OCI-LY1 (cell line): ENCODE measurements around the gene ZNF322.

Source experiments
- EZH2 ChIP-seq: fragments of 200-600 bp; sonication (generic), shearing (Covaris generic); IDR thresholded peaks from 2 replicates; pipeline ENCODE4 v1.8.0; 2017; ENCODE audit warnings: borderline replicate concordance, mixed run types, mild to moderate bottlenecking, antibody characterized with exemption, low read length, moderate library complexity, mixed read lengths
- TF ChIP-seq, protein P1 (sequence below): fragments of 200-600 bp; sonication (generic), shearing (Covaris generic); IDR thresholded peaks from 2 replicates; pipeline ENCODE4 v1.5.1; 2017; ENCODE audit warnings: mild to moderate bottlenecking, antibody characterized with exemption, low read length, moderate library complexity, mixed read lengths

DNA sequence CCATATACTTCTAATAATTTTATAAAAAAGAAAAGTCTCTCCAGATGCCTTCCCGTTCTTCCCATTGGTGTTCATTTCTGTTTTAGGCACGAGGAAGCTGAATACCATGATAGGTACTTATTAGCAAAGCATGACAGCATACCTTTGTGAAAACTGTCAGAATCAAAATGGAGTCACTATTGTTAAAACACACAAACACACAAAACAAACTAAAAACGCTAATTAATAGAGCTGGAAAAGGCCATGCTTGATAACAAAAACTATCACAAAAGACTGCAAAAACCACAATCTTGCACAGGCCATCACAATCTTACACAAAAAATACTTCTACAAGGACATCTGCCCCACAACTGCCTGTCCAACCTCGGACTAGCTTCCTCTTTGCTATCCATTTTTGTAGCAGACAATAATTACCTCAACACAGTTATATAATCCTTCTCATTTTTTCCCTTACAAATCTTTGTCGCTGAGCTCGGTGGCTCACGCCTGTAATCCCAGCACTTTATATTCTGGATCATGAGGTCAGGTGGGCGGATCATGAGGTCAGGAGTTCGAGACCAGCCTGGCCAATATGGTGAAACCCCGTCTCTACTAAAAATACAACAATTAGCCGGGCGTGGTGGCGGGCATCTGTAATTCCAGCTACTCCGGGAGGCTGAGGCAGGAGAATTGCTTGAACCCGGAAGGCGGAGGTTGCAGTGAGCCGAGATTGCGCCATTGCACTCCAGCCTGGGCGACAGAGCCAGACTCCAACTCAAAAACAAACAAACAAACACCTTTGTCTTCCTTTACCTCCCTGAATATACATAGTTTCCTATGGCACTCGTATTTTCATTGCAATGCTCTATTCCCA is 66.0 kb downstream of the ZNF322 start:
- TF ChIP-seq, protein P1, sequence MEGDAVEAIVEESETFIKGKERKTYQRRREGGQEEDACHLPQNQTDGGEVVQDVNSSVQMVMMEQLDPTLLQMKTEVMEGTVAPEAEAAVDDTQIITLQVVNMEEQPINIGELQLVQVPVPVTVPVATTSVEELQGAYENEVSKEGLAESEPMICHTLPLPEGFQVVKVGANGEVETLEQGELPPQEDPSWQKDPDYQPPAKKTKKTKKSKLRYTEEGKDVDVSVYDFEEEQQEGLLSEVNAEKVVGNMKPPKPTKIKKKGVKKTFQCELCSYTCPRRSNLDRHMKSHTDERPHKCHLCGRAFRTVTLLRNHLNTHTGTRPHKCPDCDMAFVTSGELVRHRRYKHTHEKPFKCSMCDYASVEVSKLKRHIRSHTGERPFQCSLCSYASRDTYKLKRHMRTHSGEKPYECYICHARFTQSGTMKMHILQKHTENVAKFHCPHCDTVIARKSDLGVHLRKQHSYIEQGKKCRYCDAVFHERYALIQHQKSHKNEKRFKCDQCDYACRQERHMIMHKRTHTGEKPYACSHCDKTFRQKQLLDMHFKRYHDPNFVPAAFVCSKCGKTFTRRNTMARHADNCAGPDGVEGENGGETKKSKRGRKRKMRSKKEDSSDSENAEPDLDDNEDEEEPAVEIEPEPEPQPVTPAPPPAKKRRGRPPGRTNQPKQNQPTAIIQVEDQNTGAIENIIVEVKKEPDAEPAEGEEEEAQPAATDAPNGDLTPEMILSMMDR = no peak
- TF ChIP-seq EZH2 = no peak
